Activated CD8-positive, alpha-beta memory T cell treated with anti-CD3 and anti-CD28 coated beads for 4 hours (primary cell): ENCODE data around the gene TEC.

Experiments
- DNase-seq, 2 donors: peaks; one replicate each; pipeline ENCODE4 v3.0.0-alpha.2; 2020; ENCODE audit warnings: low read depth in 2 of 2

The TEC gene

DNA sequence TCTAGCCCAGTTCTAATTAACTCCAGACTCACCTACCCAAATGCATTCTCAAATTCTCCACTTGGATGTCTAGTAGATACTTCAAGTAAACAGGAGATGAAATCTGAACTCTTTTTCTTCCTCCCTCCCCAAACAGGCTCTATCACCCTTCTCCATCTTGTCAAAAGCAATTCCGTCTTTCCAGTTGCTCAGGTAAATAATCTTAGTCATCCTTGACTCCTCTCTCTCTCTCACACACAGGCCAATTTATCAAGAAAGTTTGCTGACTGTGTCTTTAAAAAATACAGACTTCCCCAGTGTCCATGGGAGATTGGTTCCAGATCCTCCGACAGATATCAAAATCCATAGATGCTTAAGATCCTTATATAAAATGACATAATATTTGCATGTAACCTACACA, 148.5 kb downstream of the TEC start:
- no peak for DNase-seq

- no peak for DNase-seq
Observed at GRCh38 chr4:48120132-48120531, 149.5 kb downstream of the TEC start.

DNA sequence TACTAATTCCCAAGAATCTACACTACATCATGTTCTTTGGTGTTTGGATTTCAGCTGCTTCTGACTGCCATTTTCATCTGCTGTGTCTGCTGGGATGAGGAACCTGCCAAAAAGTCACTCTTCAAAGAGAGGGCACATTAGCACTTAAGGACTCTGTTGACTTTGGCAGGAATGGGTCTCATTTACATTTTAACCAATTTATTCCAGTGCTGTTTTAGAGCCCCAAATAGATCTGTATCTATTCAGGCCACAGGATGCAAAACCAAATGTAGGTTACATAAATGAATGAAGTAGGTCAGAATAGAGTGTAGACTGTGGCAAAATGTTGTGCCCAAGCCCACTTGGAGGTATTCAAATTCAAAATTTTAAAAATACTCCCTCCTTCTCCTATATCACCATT, 150.0 kb downstream of the TEC start:
- DNase-seq = no peak

DNA sequence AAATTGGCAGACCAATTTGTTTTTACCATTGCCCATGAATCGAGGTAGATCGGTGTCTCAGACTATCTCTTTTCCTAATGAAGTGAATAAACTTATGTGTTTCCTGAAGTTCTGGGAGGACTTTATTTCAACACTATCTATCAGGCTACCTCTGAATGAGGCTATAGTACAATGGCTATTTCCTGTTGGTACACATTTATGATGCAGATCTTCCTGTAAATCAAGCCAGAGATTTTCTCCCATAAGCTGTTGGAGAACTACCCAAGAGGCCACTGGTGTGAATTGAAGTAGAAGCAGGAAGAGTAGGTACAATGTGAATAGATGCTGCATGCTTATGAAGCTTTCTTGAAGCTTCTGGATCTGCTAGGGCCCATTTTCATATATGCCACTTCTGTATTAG, 151.6 kb downstream of the TEC start:
- DNase-seq = no peak

- no peak for DNase-seq
Observed at GRCh38 chr4:48116582-48116981, 153.1 kb downstream of the TEC start.

DNA sequence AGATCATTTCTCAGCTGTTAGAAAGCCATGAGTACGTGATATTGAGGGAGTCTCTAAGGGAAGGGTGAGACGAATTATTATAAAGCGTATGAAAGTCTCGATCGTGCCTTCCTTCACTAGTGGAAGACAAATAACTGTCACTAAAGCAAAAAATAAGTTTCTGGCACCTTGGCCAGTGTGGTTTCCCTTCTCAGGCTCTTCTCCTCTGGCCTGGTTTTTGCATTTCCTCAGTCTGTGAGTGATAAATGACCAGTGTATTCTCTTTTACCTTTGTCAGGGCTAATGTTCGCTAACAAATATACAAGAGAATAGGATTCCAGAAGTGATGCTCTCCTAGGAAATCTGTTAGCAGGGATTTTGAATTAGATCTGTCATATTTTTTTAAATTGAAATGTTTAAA, 155.2 kb downstream of the TEC start:
- DNase-seq = no peak

- no peak for DNase-seq
Observed at GRCh38 chr4:48112017-48112667, 157.5 kb downstream of the TEC start.

DNA sequence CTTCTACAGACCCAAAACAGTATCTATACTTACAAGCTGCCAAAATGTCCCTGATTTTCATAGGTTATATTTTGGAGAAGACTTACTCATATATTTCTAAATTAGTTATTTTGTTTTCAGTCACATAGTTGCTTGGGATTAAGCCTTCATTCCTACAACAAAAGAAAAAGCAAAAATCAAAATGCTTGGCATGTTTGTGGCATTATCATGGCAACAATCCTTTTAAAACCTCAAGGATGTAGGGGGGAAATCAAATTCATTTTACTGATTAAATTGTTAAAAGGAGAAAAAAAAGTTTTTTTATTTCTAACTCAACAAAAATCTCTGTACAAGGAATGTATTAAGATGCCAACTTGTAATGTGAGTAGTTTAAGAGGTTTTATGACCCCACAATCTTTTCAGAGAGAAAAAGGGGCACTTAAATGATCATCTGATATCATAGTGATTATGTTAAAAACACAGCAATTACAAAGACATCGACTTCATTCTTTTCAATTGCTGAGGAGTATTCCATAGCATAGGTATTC, 159.1 kb downstream of the TEC start:
- DNase-seq = no peak

- no peak for DNase-seq
Observed at GRCh38 chr4:48109413-48110263, 160.0 kb downstream of the TEC start.

GRCh38 chr4:48108309-48109073, 161.1 kb downstream of the TEC start:
- DNase-seq = no peak

- no peak for DNase-seq
Observed at GRCh38 chr4:48105230-48105629, 164.4 kb downstream of the TEC start.

DNA sequence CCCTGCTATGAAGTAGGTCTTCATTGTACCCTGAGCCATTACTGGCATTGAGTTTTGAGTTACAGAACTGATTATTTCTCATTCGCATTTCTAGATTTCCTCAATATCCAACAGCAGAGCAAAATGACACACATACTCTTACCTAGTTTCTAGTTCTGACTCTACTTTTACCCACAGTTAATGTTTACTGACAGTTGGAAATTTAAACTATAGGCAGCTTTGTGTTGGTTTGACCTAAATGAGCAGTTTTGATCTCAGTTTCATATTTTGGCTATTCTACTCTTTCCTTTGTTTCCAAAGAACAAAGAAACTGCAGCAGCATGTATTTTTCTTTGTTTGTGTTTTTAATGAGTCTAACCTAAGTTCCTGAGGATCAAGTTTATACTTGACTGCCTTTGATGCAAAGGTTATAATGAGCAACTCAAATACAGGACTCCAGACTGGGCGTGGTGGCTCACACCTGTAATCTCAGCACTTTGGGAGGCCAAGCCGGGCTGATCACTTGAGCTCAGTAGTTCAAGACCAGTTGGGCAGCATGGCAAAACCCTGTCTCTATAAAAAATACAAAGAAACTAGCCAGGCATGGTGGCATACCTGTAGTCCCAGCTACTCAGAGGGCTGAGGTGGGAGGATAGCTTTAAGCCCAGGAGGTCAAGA, 166.0 kb downstream of the TEC start:
- no peak for DNase-seq

- no peak for DNase-seq
Observed at GRCh38 chr4:48102303-48102702, 167.3 kb downstream of the TEC start.

- no peak for DNase-seq
Observed at GRCh38 chr4:48100256-48100655, 169.4 kb downstream of the TEC start.

GRCh38 chr4:48095441-48095840, 174.2 kb downstream of the TEC start:
- DNase-seq = no peak

DNA sequence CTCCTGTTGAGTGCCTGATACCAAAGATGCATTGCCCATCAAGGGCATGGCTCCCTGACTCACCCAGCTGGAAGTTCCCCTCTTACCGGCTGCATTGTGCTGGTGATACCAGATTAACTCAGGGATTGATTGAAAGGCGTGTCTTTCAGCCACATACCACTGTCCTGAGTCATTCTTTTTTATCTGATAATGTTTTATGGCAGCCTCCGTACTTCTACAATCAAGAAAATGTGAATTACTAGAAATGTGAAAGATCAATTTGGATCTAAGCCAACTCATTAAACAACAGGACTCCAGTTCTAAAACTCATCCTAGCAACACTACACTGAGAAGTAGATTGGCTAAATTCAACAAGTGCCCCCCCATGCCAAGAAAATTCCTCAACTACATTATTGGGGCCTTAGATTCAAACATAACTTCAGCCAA, 175.6 kb downstream of the TEC start:
- DNase-seq = no peak

- no peak for DNase-seq
Observed at GRCh38 chr4:48090621-48091020, 179.0 kb downstream of the TEC start.

DNA sequence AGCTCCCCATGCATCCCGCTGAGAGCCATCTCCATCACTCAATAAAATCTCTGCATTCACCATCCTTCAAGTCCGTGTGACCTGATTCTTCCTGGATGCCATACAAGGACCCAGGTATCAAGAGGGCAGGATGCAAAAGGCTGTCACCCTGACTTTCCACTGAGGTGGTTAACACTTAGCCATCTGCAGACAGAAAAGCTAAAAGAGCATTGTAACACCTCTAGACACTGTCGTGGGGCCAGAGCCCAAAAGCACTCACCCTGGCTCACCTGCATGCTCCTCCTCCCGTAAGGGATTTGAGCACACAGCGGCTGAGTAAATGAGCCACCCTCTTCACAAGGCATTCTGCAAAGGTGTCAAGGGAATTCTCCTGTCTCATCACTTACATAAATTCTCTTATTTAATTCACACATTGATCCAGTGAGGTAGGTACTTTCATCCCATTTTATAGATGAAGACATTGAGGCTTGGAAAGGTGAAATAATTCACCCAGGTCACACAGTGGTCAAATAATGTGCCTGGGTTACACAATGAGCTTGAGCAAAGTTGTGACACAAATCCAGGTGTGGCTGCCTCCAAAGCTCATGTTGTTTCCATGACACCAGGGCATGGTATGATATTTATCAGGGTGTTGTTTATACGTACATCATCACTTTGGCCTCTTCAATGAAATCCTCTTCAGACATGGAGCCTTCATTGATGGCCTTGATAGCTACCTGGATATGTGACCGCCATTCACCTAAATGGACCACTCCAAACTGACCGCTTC, 183.6 kb downstream of the TEC start:
- no peak for DNase-seq
